ENCODE results near the gene TMEM259. TPM values are rescaled to one million over a fixed set of nuclear protein-coding genes. Genes with fewer than 3 reads are reported as not detected.

The TMEM259 gene
- total and polyA plus RNA-seq, 7 experiments from 2014 or later = 40.7 to 347 (median 302) TPM

DNA sequence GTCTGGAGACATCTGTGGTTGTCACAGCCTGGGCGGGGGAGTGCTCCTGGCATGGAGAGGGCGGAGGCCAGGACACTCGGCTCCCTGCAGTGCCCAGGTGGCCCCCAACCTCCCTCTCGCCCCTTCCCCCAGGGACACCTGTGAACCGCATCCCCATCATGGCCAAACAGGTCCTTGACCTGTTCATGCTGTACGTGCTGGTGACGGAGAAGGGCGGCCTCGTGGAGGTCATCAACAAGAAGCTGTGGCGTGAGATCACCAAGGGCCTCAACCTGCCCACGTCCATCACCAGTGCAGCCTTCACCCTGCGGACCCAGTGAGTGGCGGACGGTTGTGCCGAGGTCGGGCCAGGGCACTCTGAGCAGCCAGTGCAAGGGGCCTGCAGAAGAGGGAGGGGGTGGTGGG is 56.8 kb downstream of the TMEM259 start:
- CTCF ChIA-PET = no interaction called here
- DNase-seq = no peak
- no peak overlapping the region for H3K4me3 Mint-ChIP-seq
- H3K4me1 ChIP-seq (ENCODE audit: control insufficient read depth in 2 of 2, insufficient read depth in 2 of 2, low read length in 2 of 2) = no peaks in the 10 kb centered on the region
- no peak overlapping the region for H3K4me3 ChIP-seq (ENCODE audit: low read length)
- intact Hi-C loops (cut with micrococcal nuclease) = no loop called here
- peaks cover 0 to 16% (median 4%) of the 10 kb centered on the region in 3 experiments for H3K36me3 ChIP-seq (ENCODE audit: control insufficient read depth in 2 of 3, insufficient read depth in 3 of 3, low read length in 3 of 3)
- H3K27ac ChIP-seq (ENCODE audit: low read depth, low read length) = no peak overlapping the region
- POLR2A ChIA-PET = no interaction called here
- no peak for ATAC-seq
- peaks cover 0 to 33% (median 7%) of the 10 kb centered on the region in 5 donors for H3K36me3 Mint-ChIP-seq
- H3K27me3 ChIP-seq (ENCODE audit: control insufficient read depth in 2 of 2, insufficient read depth in 2 of 2, low read length in 2 of 2) = no peaks in the 10 kb centered on the region
- H3K9me3 Mint-ChIP-seq = peaks cover 0 to 2% (median 0%) of the 10 kb centered on the region in 11 donors
- H3K4me1 Mint-ChIP-seq = peaks cover 0 to 9% (median 5%) of the 10 kb centered on the region in 7 donors
- H3K9me3 ChIP-seq (ENCODE audit: control insufficient read depth in 2 of 3, low read length in 3 of 3) = no peaks in the 10 kb centered on the region
- no peak overlapping the region for H3K27ac Mint-ChIP-seq
- no peaks in the 10 kb centered on the region for H3K27me3 Mint-ChIP-seq

DNA sequence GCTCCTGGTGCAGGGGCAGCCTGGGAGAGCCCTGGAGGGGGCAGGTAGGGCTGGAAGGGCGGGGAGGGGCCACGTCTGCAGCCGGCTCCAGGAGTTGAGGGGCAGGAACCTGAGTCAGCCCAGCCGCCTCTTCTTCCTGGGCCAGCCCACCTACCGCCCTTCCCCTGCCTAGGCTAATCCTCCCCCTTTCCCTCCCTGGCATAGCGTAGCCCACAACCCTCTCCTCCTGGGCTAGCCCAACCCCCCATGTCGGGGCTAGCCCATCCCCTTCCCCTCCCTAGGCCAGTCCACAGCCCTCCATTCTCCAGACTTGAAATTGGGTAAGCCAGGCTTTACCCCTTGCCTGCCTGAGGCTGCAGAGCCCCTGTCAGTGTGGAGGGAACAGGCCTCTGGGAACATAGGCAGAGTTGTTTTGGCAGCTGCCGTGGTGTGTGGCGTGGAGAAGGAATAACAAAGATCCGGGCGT is 57.4 kb downstream of the TMEM259 start:
- POLR2A ChIA-PET = no interaction called here
- Histone ChIP-seq H3K36me3 (ENCODE audit: control insufficient read depth in 2 of 3, insufficient read depth in 3 of 3, low read length in 3 of 3) (peaks cover 0 to 16% (median 4%) of the 10 kb centered on the region in 3 experiments), H3K9me3 (ENCODE audit: control insufficient read depth in 2 of 3, low read length in 3 of 3) (no peaks in the 10 kb centered on the region), H3K4me3 (ENCODE audit: low read length) (no peak overlapping the region), H3K27me3 (ENCODE audit: control insufficient read depth in 2 of 2, insufficient read depth in 2 of 2, low read length in 2 of 2) (no peaks in the 10 kb centered on the region), H3K27ac (ENCODE audit: low read depth, low read length) (no peak overlapping the region), H3K4me1 (ENCODE audit: control insufficient read depth in 2 of 2, insufficient read depth in 2 of 2, low read length in 2 of 2) (no peaks in the 10 kb centered on the region)
- Mint-ChIP-seq H3K27me3 (no peaks in the 10 kb centered on the region), H3K36me3 (peaks cover 0 to 32% (median 7%) of the 10 kb centered on the region in 5 donors), H3K4me1 (peaks cover 0 to 12% (median 8%) of the 10 kb centered on the region in 7 donors), H3K27ac (peak overlapping the region in 1 of 9 donors; percentile 66), H3K4me3 (no peak overlapping the region), H3K9me3 (peaks cover 0 to 2% (median 0%) of the 10 kb centered on the region in 11 donors)
- intact Hi-C loops (cut with micrococcal nuclease) = no loop called here
- ATAC-seq = no peak
- DNase-seq = no peak
- CTCF ChIA-PET = no interaction called here

DNA sequence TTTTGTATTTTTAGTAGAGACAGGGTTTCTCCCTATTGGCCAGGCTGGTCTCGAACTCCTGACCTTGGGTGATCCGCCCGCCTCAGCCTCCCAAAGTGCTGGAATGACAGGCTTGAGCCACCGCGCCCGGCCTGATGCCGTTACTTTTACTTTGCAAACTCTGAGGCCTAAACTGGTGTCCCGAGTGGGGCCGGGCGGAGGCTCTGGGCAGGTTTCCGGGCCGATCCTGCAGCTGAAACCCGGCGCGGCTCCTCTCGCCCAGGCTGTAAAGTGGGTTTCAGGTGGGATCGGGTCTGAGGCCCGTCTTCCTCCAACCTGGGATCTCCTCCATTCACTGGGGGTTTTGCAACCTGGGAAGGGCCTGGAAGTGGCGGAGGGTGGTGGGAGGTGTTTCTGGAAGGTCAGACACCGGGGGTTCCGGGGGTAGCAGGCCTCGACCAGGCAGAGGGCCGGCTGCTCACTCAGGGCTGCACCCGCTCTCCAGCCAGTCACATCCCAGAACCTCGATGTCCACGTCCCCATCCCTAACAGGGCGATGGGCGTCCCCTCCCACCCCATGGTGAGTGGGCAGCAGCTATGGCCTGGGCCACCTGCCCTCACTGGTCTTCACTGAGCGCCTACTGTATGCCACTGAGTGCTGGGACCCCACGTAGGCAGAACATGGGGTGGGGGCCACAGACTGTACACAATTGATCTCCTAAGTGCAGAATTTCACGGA is 58.1 kb downstream of the TMEM259 start:
- H3K4me3 Mint-ChIP-seq = no peak overlapping the region
- Histone ChIP-seq H3K27ac (ENCODE audit: low read depth, low read length) (no peak overlapping the region), H3K27me3 (ENCODE audit: control insufficient read depth in 2 of 2, insufficient read depth in 2 of 2, low read length in 2 of 2) (no peaks in the 10 kb centered on the region), H3K4me3 (ENCODE audit: low read length) (no peak overlapping the region), H3K9me3 (ENCODE audit: control insufficient read depth in 2 of 3, low read length in 3 of 3) (no peaks in the 10 kb centered on the region), H3K4me1 (ENCODE audit: control insufficient read depth in 2 of 2, insufficient read depth in 2 of 2, low read length in 2 of 2) (no peaks in the 10 kb centered on the region), H3K36me3 (ENCODE audit: control insufficient read depth in 2 of 3, insufficient read depth in 3 of 3, low read length in 3 of 3) (peaks cover 0 to 16% (median 4%) of the 10 kb centered on the region in 3 experiments)
- ChIA-PET CTCF (no interaction called here), POLR2A (no interaction called here)
- peaks cover 0 to 12% (median 8%) of the 10 kb centered on the region in 7 donors for H3K4me1 Mint-ChIP-seq
- peaks cover 0 to 28% (median 7%) of the 10 kb centered on the region in 5 donors for H3K36me3 Mint-ChIP-seq
- DNase-seq (no peak), ATAC-seq (no peak)
- peak overlapping the region in 2 of 9 donors; percentile 8 to 66 for H3K27ac Mint-ChIP-seq
- no peaks in the 10 kb centered on the region for H3K27me3 Mint-ChIP-seq
- intact Hi-C loops (cut with micrococcal nuclease) = no loop called here
- H3K9me3 Mint-ChIP-seq = peaks cover 0 to 2% (median 0%) of the 10 kb centered on the region in 11 donors

DNA sequence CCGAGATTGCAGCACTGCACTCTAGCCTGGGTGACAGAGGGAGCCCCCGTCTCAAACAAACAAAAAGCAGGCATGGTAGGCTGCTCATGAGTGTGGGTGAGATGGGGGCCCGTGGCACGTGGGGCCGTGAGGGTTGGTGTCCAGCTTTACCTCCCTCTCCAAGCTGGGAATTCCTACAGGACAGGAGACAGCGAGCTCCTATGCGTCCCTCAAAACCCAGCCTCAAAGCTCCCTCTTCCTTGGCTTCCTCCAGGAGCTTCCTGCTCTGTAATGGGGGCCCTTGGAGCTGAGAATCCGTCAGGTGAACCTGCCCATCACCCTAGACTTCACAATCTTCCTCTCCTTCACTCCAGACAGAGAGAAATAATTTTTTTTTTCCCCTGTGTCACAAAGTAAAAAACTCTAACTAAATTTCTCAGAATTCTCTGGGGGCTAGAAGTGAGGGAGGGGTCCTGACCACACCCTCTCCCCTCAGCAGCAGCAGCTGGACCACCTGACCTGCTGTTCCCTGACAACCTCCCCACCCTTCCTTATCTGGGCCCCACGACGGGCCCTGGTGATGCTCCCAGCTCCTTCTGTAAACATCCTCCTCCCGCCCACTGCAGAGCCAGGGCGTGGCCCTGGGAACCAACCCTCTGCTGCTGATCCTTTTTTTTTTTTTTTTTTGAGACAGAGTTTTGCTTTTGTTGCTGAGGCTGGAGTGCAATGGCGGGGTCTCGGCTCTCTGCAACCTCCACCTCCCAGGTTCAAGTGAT is 58.9 kb downstream of the TMEM259 start:
- Histone ChIP-seq H3K9me3 (ENCODE audit: control insufficient read depth in 2 of 3, low read length in 3 of 3) (no peaks in the 10 kb centered on the region), H3K4me3 (ENCODE audit: low read length) (no peak overlapping the region), H3K27ac (ENCODE audit: low read depth, low read length) (no peak overlapping the region), H3K4me1 (ENCODE audit: control insufficient read depth in 2 of 2, insufficient read depth in 2 of 2, low read length in 2 of 2) (no peaks in the 10 kb centered on the region), H3K27me3 (ENCODE audit: control insufficient read depth in 2 of 2, insufficient read depth in 2 of 2, low read length in 2 of 2) (no peaks in the 10 kb centered on the region), H3K36me3 (ENCODE audit: control insufficient read depth in 2 of 3, insufficient read depth in 3 of 3, low read length in 3 of 3) (peaks cover 0 to 11% (median 4%) of the 10 kb centered on the region in 3 experiments)
- DNase-seq = no peak
- intact Hi-C loops (cut with micrococcal nuclease) = no loop called here
- CTCF ChIA-PET = interaction anchor here (0.9 kb wide), 1 partner anchor 40 kb away, joined by 3 read pairs; no protein-coding TSS in a partner anchor
- POLR2A ChIA-PET = no interaction called here
- Mint-ChIP-seq H3K9me3 (peaks cover 0 to 2% (median 0%) of the 10 kb centered on the region in 11 donors), H3K36me3 (peaks cover 0 to 24% (median 4%) of the 10 kb centered on the region in 5 donors), H3K4me3 (peak overlapping the region in 1 of 10 donors; percentile 25), H3K4me1 (peaks cover 0 to 12% (median 8%) of the 10 kb centered on the region in 7 donors), H3K27me3 (no peaks in the 10 kb centered on the region), H3K27ac (peak overlapping the region in 2 of 9 donors; percentile 41 to 80)
- ATAC-seq = no peak

- Mint-ChIP-seq H3K27ac (no peak overlapping the region), H3K27me3 (no peaks in the 10 kb centered on the region), H3K9me3 (peaks cover 0 to 2% (median 0%) of the 10 kb centered on the region in 11 donors), H3K36me3 (peaks cover 0 to 17% (median 4%) of the 10 kb centered on the region in 5 donors), H3K4me1 (peaks cover 0 to 12% (median 8%) of the 10 kb centered on the region in 7 donors), H3K4me3 (no peak overlapping the region)
- Histone ChIP-seq H3K9me3 (ENCODE audit: control insufficient read depth in 2 of 3, low read length in 3 of 3) (no peaks in the 10 kb centered on the region), H3K4me3 (ENCODE audit: low read length) (no peak overlapping the region), H3K27ac (ENCODE audit: low read depth, low read length) (no peak overlapping the region), H3K27me3 (ENCODE audit: control insufficient read depth in 2 of 2, insufficient read depth in 2 of 2, low read length in 2 of 2) (no peaks in the 10 kb centered on the region), H3K36me3 (ENCODE audit: control insufficient read depth in 2 of 3, insufficient read depth in 3 of 3, low read length in 3 of 3) (peaks cover 0 to 11% (median 4%) of the 10 kb centered on the region in 3 experiments), H3K4me1 (ENCODE audit: control insufficient read depth in 2 of 2, insufficient read depth in 2 of 2, low read length in 2 of 2) (no peaks in the 10 kb centered on the region)
- intact Hi-C loops (cut with micrococcal nuclease) = no loop called here
- CTCF ChIA-PET = no interaction called here
- ATAC-seq (no peak), DNase-seq (no peak)
- POLR2A ChIA-PET = no interaction called here
Measured at GRCh38 chr19:960601-960938, 60.4 kb downstream of the TMEM259 start.

- Mint-ChIP-seq H3K27me3 (no peaks in the 10 kb centered on the region), H3K9me3 (no peaks in the 10 kb centered on the region), H3K4me3 (no peak overlapping the region), H3K27ac (no peak overlapping the region), H3K36me3 (peaks cover 0 to 13% (median 2%) of the 10 kb centered on the region in 5 donors), H3K4me1 (peaks cover 0 to 10% (median 8%) of the 10 kb centered on the region in 7 donors)
- ChIA-PET CTCF (no interaction called here), POLR2A (no interaction called here)
- Histone ChIP-seq H3K9me3 (ENCODE audit: control insufficient read depth in 2 of 3, low read length in 3 of 3) (no peaks in the 10 kb centered on the region), H3K27ac (ENCODE audit: low read depth, low read length) (no peak overlapping the region), H3K36me3 (ENCODE audit: control insufficient read depth in 2 of 3, insufficient read depth in 3 of 3, low read length in 3 of 3) (peaks cover 0 to 9% (median 4%) of the 10 kb centered on the region in 3 experiments), H3K27me3 (ENCODE audit: control insufficient read depth in 2 of 2, insufficient read depth in 2 of 2, low read length in 2 of 2) (no peaks in the 10 kb centered on the region), H3K4me1 (ENCODE audit: control insufficient read depth in 2 of 2, insufficient read depth in 2 of 2, low read length in 2 of 2) (no peaks in the 10 kb centered on the region), H3K4me3 (ENCODE audit: low read length) (no peak overlapping the region)
- DNase-seq (no peak), ATAC-seq (no peak)
- intact Hi-C loops (cut with micrococcal nuclease) = no loop called here
Measured at GRCh38 chr19:960020-960419, 60.9 kb downstream of the TMEM259 start.

Measured in naive thymus-derived CD4-positive, alpha-beta T cell (primary cell).